ENCODE results near the gene SRBD1. TPM values are rescaled to one million over a fixed set of nuclear protein-coding genes. Genes with fewer than 3 reads are reported as not detected.
A peak's percentile ranks its signal among the peaks of the same experiment; 100 is the strongest.

SRBD1 gene
- total and polyA plus RNA-seq, 2 of the 8 experiments (the other 6 are each of a cell fraction or from before 2014, with no cell fraction given), result 4.6 to 20.0 TPM

DNA sequence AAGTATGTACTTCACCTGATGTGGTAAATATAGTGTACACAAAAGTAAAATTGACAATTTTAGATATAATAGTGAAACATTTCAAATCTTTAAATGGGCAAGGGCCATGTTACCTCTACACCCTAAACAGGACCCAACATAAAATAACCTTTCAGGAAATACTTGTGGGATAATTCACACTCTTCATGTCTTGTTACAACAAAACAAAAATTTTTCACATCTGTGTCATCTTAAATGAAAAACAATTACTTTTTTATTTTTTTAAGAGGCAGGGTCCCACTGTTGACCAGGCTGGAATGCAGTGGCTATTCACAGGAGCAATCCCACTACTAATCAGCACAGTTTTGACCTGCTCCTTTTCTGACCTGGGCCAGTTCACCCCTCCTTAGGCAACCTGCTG, 42.1 kb downstream of the SRBD1 start:
- H2BK20ac ChIP-seq (ENCODE audit: low read length), result no peak overlapping the region
- no peak overlapping the region for H4K5ac ChIP-seq (ENCODE audit: insufficient read length, low read depth, low read length)
- no peak overlapping the region for H3K14ac ChIP-seq (ENCODE audit: insufficient read length)
- DNase-seq (ENCODE audit: low read depth in 1 of 2, low spot score in 2 of 2), result no peak
- no peak overlapping the region for H2BK15ac ChIP-seq (ENCODE audit: low read length)
- H3K27ac ChIP-seq (ENCODE audit: low read depth, low read length), result no peak overlapping the region
- H3K79me1 ChIP-seq (ENCODE audit: low read depth, low read length), result no peaks in the 10 kb centered on the region
- H2BK120ac ChIP-seq (replicated peaks; ENCODE audit: low read depth, low read length), result no peak overlapping the region
- no peak overlapping the region for H2AFZ ChIP-seq (ENCODE audit: low read length)
- no peak overlapping the region for H3K18ac ChIP-seq (ENCODE audit: extremely low read depth, low read length)
- H3K23me2 ChIP-seq (ENCODE audit: low read depth, low read length), result no peaks in the 10 kb centered on the region
- no peak overlapping the region for H4K91ac ChIP-seq (replicated peaks; ENCODE audit: insufficient read length, low read length)
- no peak overlapping the region for H2AK5ac ChIP-seq (ENCODE audit: low read depth, low read length)
- no peak overlapping the region for H4K8ac ChIP-seq (ENCODE audit: extremely low read depth, insufficient read depth, low read length)
- H4K20me1 ChIP-seq (replicated peaks in 1 of 2; ENCODE audit: control insufficient read depth in 1 of 2, insufficient read depth in 2 of 2, low read length in 2 of 2), result no peaks in the 10 kb centered on the region
- 0 out of 4 replicates have a peak, but pooled peaks cover 0 to 2% of the 10 kb centered on the region in 2 experiments for H3K79me2 ChIP-seq (ENCODE audit: control insufficient read depth in 1 of 2, insufficient read depth in 2 of 2, low read length in 2 of 2)
- no peak overlapping the region for H3K9ac ChIP-seq (replicated peaks in 1 of 4; ENCODE audit: extremely low read depth in 1 of 4, low read depth in 3 of 4, low read length in 3 of 4)
- H3K9me3 ChIP-seq (ENCODE audit: insufficient read depth in 2 of 2, low read depth in 1 of 2, low read length in 1 of 2), result no peaks in the 10 kb centered on the region
- CTCF ChIA-PET (ENCODE audit: partially characterized antibody), result no interaction called here
- H3K4me3 ChIP-seq (ENCODE audit: extremely low read depth in 1 of 4, insufficient read depth in 2 of 4, low read depth in 3 of 4, low read length in 4 of 4), result no peak overlapping the region
- H2BK5ac ChIP-seq (ENCODE audit: low read depth, low read length), result 0 out of 2 replicates have a peak overlapping the region, but pooled peaks have one; percentile 12
- H3K4me1 ChIP-seq (replicated peaks in 1 of 4; ENCODE audit: control insufficient read depth in 3 of 4, insufficient read depth in 4 of 4, low read length in 3 of 4), result peaks cover 0 to 6% (median 3%) of the 10 kb centered on the region in 4 experiments; a peak in 2 of 7 replicates
- no peaks in the 10 kb centered on the region for H3K27me3 ChIP-seq (replicated peaks in 1 of 4; ENCODE audit: control insufficient read depth in 3 of 4, extremely low read depth in 1 of 4, insufficient read depth in 3 of 4, low read length in 3 of 4)
- no peak overlapping the region for H3K4me2 ChIP-seq (ENCODE audit: insufficient read depth in 1 of 2, low read depth in 2 of 2, low read length in 2 of 2)
- no peak overlapping the region for H2BK12ac ChIP-seq (ENCODE audit: low read depth, low read length)
- H3K4ac ChIP-seq (replicated peaks; ENCODE audit: insufficient read length, low read depth, low read length), result no peak overlapping the region
- POLR2A ChIA-PET (ENCODE audit: partially characterized antibody), result interaction anchor here (0.7 kb wide), 1 partner anchor 14 kb away, joined by 3 read pairs; no protein-coding TSS in a partner anchor
- no peak overlapping the region for H3K56ac ChIP-seq (replicated peaks; ENCODE audit: insufficient read length, low read depth, low read length)
- peaks cover 0 to 11% (median 1%) of the 10 kb centered on the region in 4 experiments; a peak in 1 of 8 replicates for H3K36me3 ChIP-seq (ENCODE audit: control insufficient read depth in 2 of 4, insufficient read depth in 4 of 4, low read length in 3 of 4)
- no peak overlapping the region for H3K23ac ChIP-seq (ENCODE audit: insufficient read length)
- no peak for FAIRE-seq
- TF ChIP-seq GTF2F1 (IDR thresholded peaks at IDR 0.05; ENCODE audit: borderline replicate concordance, low read depth, low read length), result no peak

Measured in H1 (cell line).